SK-N-SH (cell line): ENCODE results near the gene ATP2B3. TPM values are rescaled to one million over a fixed set of nuclear protein-coding genes. Genes with fewer than 3 reads are reported as not detected.

ENCODE experiments used
- CTCF ChIA-PET: fragments of 300-600, 350-600 bp; formaldehyde crosslinking; extraction: SDS; loops from one replicate; lab custom pipeline; 2021; lab: Yijun Ruan, JAX
- POLR2A ChIA-PET: fragments of 350-600 bp; sonication (Branson Sonifier 250); formaldehyde crosslinking; extraction: SDS; loops from one replicate; lab custom pipeline; 2020; ENCODE audit warnings: antibody characterized with exemption, inconsistent platforms; lab: Yijun Ruan, JAX
- DNase-seq: peaks from one replicate; pipeline ENCODE4 v3.0.0; 2012
- H2AFZ ChIP-seq: fragments of 200-600 bp; sonication (generic); 2 replicates; pipeline ENCODE4 v1.8.1; 2016; ENCODE audit warnings: antibody characterized with exemption, mild to moderate bottlenecking, low read depth
- H3F3A ChIP-seq: fragments of 200-600 bp; sonication (generic); replicated peaks from 2 replicates; pipeline ENCODE3; 2016; ENCODE audit warnings: antibody characterized with exemption, mild to moderate bottlenecking; ENCODE audit not compliant: insufficient read depth
- H3K27ac ChIP-seq, 2 experiments: fragments of 200-500 bp in 1 of 2; fragments of 200-600 bp in 1 of 2; sonication (Bioruptor generic) in 1 of 2; sonication (generic), shearing (Covaris generic) in 1 of 2; 2 replicates each; pipeline versions ENCODE4 v1.5.1 to v1.6.1; 2014 to 2016; ENCODE audit warnings: low read depth in 2 of 2, inconsistent platforms in 1 of 2, low read length in 1 of 2, mild to moderate bottlenecking in 1 of 2, mixed read lengths in 1 of 2
- H3K27me3 ChIP-seq: fragments of 200-600 bp; sonication (generic), shearing (Covaris generic); 2 replicates; pipeline ENCODE4 v1.6.1; 2016; ENCODE audit warnings: mixed run types; ENCODE audit not compliant: insufficient read depth
- H3K36me3 ChIP-seq, 2 experiments: fragments of 200-500 bp in 1 of 2; fragments of 200-600 bp in 1 of 2; sonication (Bioruptor generic) in 1 of 2; sonication (generic) in 1 of 2; replicated peaks in 1 of 2; 2 replicates each; pipeline versions ENCODE3 to v1.5.1; 2014 to 2016; ENCODE audit warnings: low read length in 1 of 2, mild to moderate bottlenecking in 1 of 2; ENCODE audit not compliant: insufficient read depth in 2 of 2, control insufficient read depth in 1 of 2
- H3K4me1 ChIP-seq, 2 experiments: fragments of 200-500 bp in 1 of 2; fragments of 200-600 bp in 1 of 2; sonication (Bioruptor generic) in 1 of 2; sonication (generic), shearing (Covaris generic) in 1 of 2; 2 replicates each; pipeline versions ENCODE4 v1.5.1 to v1.6.1; 2014 to 2016; ENCODE audit warnings: low read depth in 1 of 2, low read length in 1 of 2, mixed run types in 1 of 2; ENCODE audit not compliant: insufficient read depth in 2 of 2, control insufficient read depth in 1 of 2
- H3K4me2 ChIP-seq: fragments of 200-600 bp; sonication (generic), shearing (Covaris generic); 2 replicates; pipeline ENCODE4 v1.6.1; 2017; ENCODE audit warnings: mixed run types
- H3K4me3 ChIP-seq, 2 experiments: fragments of 200-500 bp in 1 of 2; fragments of 200-600 bp in 1 of 2; sonication (Bioruptor generic) in 1 of 2; sonication (generic), shearing (Covaris generic) in 1 of 2; 2 replicates each; pipeline versions ENCODE4 v1.5.1 to v1.8.1; 2014 to 2016; ENCODE audit warnings: low read depth in 2 of 2, inconsistent platforms in 1 of 2, low read length in 1 of 2, mild to moderate bottlenecking in 1 of 2, mixed read lengths in 1 of 2, moderate library complexity in 1 of 2
- H3K79me2 ChIP-seq: fragments of 200-600 bp; sonication (generic); 2 replicates; pipeline ENCODE4 v1.8.1; 2017; ENCODE audit warnings: mild to moderate bottlenecking; ENCODE audit not compliant: insufficient read depth
- H3K9ac ChIP-seq: fragments of 200-600 bp; sonication (generic); 2 replicates; pipeline ENCODE4 v1.6.1; 2017; ENCODE audit warnings: mixed run types
- H3K9me2 ChIP-seq: fragments of 200-600 bp; sonication (generic); 2 replicates; pipeline ENCODE4 v1.6.1; 2017; ENCODE audit warnings: mixed run types
- H3K9me3 ChIP-seq: fragments of 200-600 bp; sonication (generic); 2 replicates; pipeline ENCODE4 v1.6.1; 2017; ENCODE audit warnings: mixed run types, mild to moderate bottlenecking, moderate library complexity
- H4K20me1 ChIP-seq: fragments of 200-600 bp; sonication (generic); 2 replicates; pipeline ENCODE4 v1.6.1; 2017; ENCODE audit warnings: mild to moderate bottlenecking, mixed run types; ENCODE audit not compliant: insufficient read depth
- CHD2 ChIP-seq: fragments of 150-350 bp; IDR thresholded peaks from 2 replicates; pipeline ENCODE4 v1.6.1; 2018; ENCODE audit warnings: low read length; ENCODE audit not compliant: partially characterized antibody
- ELF1 ChIP-seq: IDR thresholded peaks from 2 replicates; pipeline ENCODE4 v1.4.0; 2012
- EZH2phosphoT487 ChIP-seq: fragments of 200-600 bp; sonication (generic); IDR thresholded peaks from 2 replicates; pipeline ENCODE4 v1.6.1; 2017; ENCODE audit warnings: low read depth, mixed run types, mild to moderate bottlenecking, antibody characterized with exemption, moderate library complexity, borderline replicate concordance
- FOXM1 ChIP-seq: IDR thresholded peaks from 2 replicates; pipeline ENCODE4 v1.4.0; 2012; ENCODE audit warnings: low read depth, mild to moderate bottlenecking
- GABPA ChIP-seq: IDR thresholded peaks from 2 replicates; pipeline ENCODE4 v1.4.0; 2012; ENCODE audit warnings: low read depth, mild to moderate bottlenecking
- GATA2 ChIP-seq: sonication (generic); formaldehyde crosslinking; IDR thresholded peaks from 2 replicates; pipeline ENCODE4 v1.5.0; 2020; ENCODE audit warnings: mild to moderate bottlenecking, missing genetic modification reagents
- JUND ChIP-seq: IDR thresholded peaks from 2 replicates; pipeline ENCODE4 v1.4.0; 2012
- MEF2A ChIP-seq: IDR thresholded peaks from 2 replicates; pipeline ENCODE4 v1.4.0; 2012; ENCODE audit warnings: low read depth, borderline replicate concordance
- MXI1 ChIP-seq: IDR thresholded peaks from 2 replicates; pipeline ENCODE4 v1.6.1; 2012; ENCODE audit warnings: mild to moderate bottlenecking, low read depth, low read length, improper control_type of control experiment
- NFIC ChIP-seq: IDR thresholded peaks from 2 replicates; pipeline ENCODE4 v1.4.0; 2012; ENCODE audit warnings: borderline replicate concordance
- NRF1 ChIP-seq: IDR thresholded peaks from 2 replicates; pipeline ENCODE4 v1.6.1; 2012; ENCODE audit warnings: low read depth, mild to moderate bottlenecking, low read length
- PBX3 ChIP-seq: IDR thresholded peaks from 2 replicates; pipeline ENCODE4; 2012
- POLR2AphosphoS5 ChIP-seq: IDR thresholded peaks from 2 replicates; pipeline ENCODE4 v1.6.1; 2012; ENCODE audit warnings: low read depth, low read length
- RCOR1 ChIP-seq: fragments of 150-350 bp; IDR thresholded peaks from 2 replicates; pipeline ENCODE4 v1.6.1; 2017; ENCODE audit warnings: antibody characterized with exemption, low read length
- RFX5 ChIP-seq: IDR thresholded peaks from 2 replicates; pipeline ENCODE4 v1.6.1; 2012; ENCODE audit warnings: mild to moderate bottlenecking, improper control_type of control experiment, low read length
- SIN3A ChIP-seq: IDR thresholded peaks from 2 replicates; pipeline ENCODE4 v1.6.1; 2012; ENCODE audit warnings: low read depth, mild to moderate bottlenecking, low read length, moderate library complexity, borderline replicate concordance
- TAF1 ChIP-seq: IDR thresholded peaks from 2 replicates; pipeline ENCODE4 v1.6.1; 2012; ENCODE audit warnings: low read depth, mild to moderate bottlenecking, low read length, moderate library complexity, borderline replicate concordance
- TCF12 ChIP-seq: IDR thresholded peaks from 2 replicates; pipeline ENCODE4 v1.4.0; 2012
- TEAD4 ChIP-seq: IDR thresholded peaks from 2 replicates; pipeline ENCODE4 v1.4.0; 2012; ENCODE audit warnings: mild to moderate bottlenecking, borderline replicate concordance; ENCODE audit not compliant: insufficient read depth
- USF2 ChIP-seq: fragments of 150-350 bp; IDR thresholded peaks from 2 replicates; pipeline ENCODE4 v1.6.1; 2017; ENCODE audit warnings: antibody characterized with exemption, low read length, low read depth, borderline replicate concordance
- YY1 ChIP-seq: IDR thresholded peaks from 2 replicates; pipeline ENCODE4 v1.4.0; 2012; ENCODE audit warnings: low read depth, mild to moderate bottlenecking
- WGBS: methylation state at CpG from one replicate; pipeline ENCODE4 v1.1.6; 2017; ENCODE audit warnings: low lambda C conversion rate; 5-methylcytosine and 5-hydroxymethylcytosine counted together
- polyA plus RNA-seq, 3 experiments: library from polyadenylated mRNA; depleted of rRNA; stranded (reverse); fragments of >200 nt; gene quantifications; 2 replicates each; pipeline ENCODE4 v1.2.3, GENCODE V29; 2012
- TF ChIP-seq, protein P1 (sequence below): fragments of 200-600 bp; sonication (generic); IDR thresholded peaks from 2 replicates; pipeline ENCODE4 v1.6.1; 2017; ENCODE audit warnings: antibody characterized with exemption, mild to moderate bottlenecking, moderate library complexity
- TF ChIP-seq, protein P2 (sequence below): IDR thresholded peaks from 2 replicates; pipeline ENCODE4 v1.4.0; 2012; ENCODE audit warnings: low read depth

ATP2B3 gene
- polyA plus RNA-seq, 1 of the 3 experiments (the other 2 are of a cell fraction) = 0.16 TPM

DNA sequence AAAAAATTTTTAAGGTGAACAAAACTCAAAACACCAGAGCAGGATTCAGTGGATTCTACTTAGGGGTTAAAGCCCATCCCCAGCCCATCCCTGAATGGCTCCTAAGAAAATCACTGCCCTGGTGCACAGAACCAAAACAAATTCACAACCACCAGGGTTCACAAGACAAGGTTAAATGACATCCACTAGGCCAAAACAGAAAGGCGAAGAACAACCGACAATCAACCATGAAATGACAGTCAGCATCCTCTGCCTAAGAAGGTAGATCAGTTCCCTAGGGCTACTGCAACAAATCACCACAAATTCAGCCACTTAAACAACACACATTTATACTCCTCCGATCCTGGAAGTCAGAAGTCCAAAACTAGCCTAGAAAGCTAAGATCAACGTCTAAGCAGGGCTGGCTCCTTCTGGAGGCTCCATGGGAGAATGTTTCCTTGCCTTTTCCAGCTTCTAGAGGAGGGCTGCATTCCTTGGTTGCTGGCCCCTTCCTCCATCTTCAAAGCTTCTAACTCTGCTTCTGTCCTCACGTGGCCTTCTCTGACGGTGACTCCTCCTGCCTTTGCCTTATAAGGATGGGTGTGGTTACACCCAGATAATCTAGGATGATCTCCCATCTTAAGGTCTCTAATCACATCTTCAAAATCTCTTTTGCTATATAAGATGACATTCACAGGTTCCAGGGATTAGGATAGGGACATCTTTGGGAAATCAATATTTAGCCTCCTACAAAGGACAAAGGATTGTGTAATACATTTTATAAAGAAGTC, 79.7 kb downstream of the ATP2B3 start:
- no peaks in the 10 kb centered on the region for H3K9me2 ChIP-seq
- H3K9me3 ChIP-seq = no peaks in the 10 kb centered on the region
- H4K20me1 ChIP-seq = peaks cover 22% of the 10 kb centered on the region; the same call in 1 of the 2 replicates
- no peak for DNase-seq
- H2AFZ ChIP-seq = no peak overlapping the region
- POLR2A ChIA-PET = no interaction called here
- 60% methylated on average over 6 of the region's 6 CpGs for WGBS
- H3K36me3 ChIP-seq = peaks cover 0 to 3% of the 10 kb centered on the region in 2 experiments
- H3K27me3 ChIP-seq = peaks cover 27% of the 10 kb centered on the region
- H3K79me2 ChIP-seq = peaks cover 29% of the 10 kb centered on the region; the same call in 1 of the 2 replicates
- H3K4me3 ChIP-seq = no peak overlapping the region
- H3F3A ChIP-seq = no peaks in the 10 kb centered on the region
- peaks cover 0 to 31% of the 10 kb centered on the region in 2 experiments; a peak in 1 of 4 replicates for H3K4me1 ChIP-seq
- H3K27ac ChIP-seq = no peak overlapping the region
- H3K4me2 ChIP-seq = 0 out of 2 replicates have a peak overlapping the region, but pooled peaks have one; percentile 79
- CTCF ChIA-PET = interaction anchor here (0.7 to 4.6 kb wide), 3 partner anchors 13 to 57 kb away, joined by 3 to 35 read pairs (median 3); no protein-coding TSS in a partner anchor
- no peak overlapping the region for H3K9ac ChIP-seq
- TF ChIP-seq NFIC (no peak), MEF2A (no peak), GATA2 (no peak), EZH2phosphoT487 (no peak), RCOR1 (no peak), GABPA (no peak)

- peak within 1 kb of the TSS; percentile 16 to 24; a peak in 1 of 4 replicates for H3K27ac ChIP-seq
- peaks cover 29% of the 10 kb centered on the region; the same call in 1 of the 2 replicates for H3K79me2 ChIP-seq
- peaks cover 26% of the 10 kb centered on the region for H3K27me3 ChIP-seq
- no peaks in the 10 kb centered on the region for H3K36me3 ChIP-seq
- H4K20me1 ChIP-seq = peaks cover 22% of the 10 kb centered on the region; the same call in 1 of the 2 replicates
- peaks cover 0 to 16% of the 10 kb centered on the region in 2 experiments; a peak in 1 of 4 replicates for H3K4me1 ChIP-seq
- ChIA-PET POLR2A (interaction anchor here (0.7 to 1.2 kb wide), 2 partner anchors 12 to 31 kb away, joined by 3 read pairs; no protein-coding TSS in a partner anchor), CTCF (interaction anchor here (0.6 to 4.6 kb wide), 4 partner anchors 12 to 110 kb away, joined by 3 to 35 read pairs (median 6); no protein-coding TSS in a partner anchor)
- no peaks in the 10 kb centered on the region for H3F3A ChIP-seq
- peak within 1 kb of the TSS; percentile 68 to 69 for H3K4me3 ChIP-seq
- peak within 1 kb of the TSS; percentile 74; the same call in 1 of the 2 replicates for H2AFZ ChIP-seq
- H3K4me2 ChIP-seq = peak within 1 kb of the TSS; percentile 79
- H3K9me3 ChIP-seq = no peaks in the 10 kb centered on the region
- H3K9ac ChIP-seq = peak within 1 kb of the TSS; percentile 68
- no peaks in the 10 kb centered on the region for H3K9me2 ChIP-seq
- peak; percentile 57 for DNase-seq
- WGBS = 0% methylated on average over 2 of the region's 79 CpGs
- TF ChIP-seq CHD2 = no peak
- TF ChIP-seq PBX3 = no peak
- peak; percentile 41; the same call in 1 of the 2 replicates for TF ChIP-seq MXI1
- peak; percentile 11; the same call in 1 of the 2 replicates for TF ChIP-seq SIN3A
- TF ChIP-seq TAF1 = no peak
- 0 out of 2 replicates have a peak, but pooled peaks have one; percentile 17 for TF ChIP-seq YY1
- TF ChIP-seq NFIC = no peak
- TF ChIP-seq POLR2AphosphoS5 = no peak
- no peak for TF ChIP-seq USF2
- TF ChIP-seq, protein P1, sequence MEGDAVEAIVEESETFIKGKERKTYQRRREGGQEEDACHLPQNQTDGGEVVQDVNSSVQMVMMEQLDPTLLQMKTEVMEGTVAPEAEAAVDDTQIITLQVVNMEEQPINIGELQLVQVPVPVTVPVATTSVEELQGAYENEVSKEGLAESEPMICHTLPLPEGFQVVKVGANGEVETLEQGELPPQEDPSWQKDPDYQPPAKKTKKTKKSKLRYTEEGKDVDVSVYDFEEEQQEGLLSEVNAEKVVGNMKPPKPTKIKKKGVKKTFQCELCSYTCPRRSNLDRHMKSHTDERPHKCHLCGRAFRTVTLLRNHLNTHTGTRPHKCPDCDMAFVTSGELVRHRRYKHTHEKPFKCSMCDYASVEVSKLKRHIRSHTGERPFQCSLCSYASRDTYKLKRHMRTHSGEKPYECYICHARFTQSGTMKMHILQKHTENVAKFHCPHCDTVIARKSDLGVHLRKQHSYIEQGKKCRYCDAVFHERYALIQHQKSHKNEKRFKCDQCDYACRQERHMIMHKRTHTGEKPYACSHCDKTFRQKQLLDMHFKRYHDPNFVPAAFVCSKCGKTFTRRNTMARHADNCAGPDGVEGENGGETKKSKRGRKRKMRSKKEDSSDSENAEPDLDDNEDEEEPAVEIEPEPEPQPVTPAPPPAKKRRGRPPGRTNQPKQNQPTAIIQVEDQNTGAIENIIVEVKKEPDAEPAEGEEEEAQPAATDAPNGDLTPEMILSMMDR = no peak
- TF ChIP-seq RFX5 = no peak
- no peak for TF ChIP-seq TEAD4
- TF ChIP-seq, protein P2, sequence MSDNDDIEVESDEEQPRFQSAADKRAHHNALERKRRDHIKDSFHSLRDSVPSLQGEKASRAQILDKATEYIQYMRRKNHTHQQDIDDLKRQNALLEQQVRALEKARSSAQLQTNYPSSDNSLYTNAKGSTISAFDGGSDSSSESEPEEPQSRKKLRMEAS = 0 out of 2 replicates have a peak, but pooled peaks have one; percentile 16
- TF ChIP-seq RCOR1 = no peak
- no peak for TF ChIP-seq ELF1
- no peak for TF ChIP-seq FOXM1
- no peak for TF ChIP-seq TCF12
- no peak for TF ChIP-seq JUND
- TF ChIP-seq NRF1 = no peak
Measured at GRCh38 chrX:153598541-153599191, 81.2 kb downstream of the ATP2B3 start, which contains the start of gene CCNQ. CCNQ (minus strand) TSS chrX:153599139; CDS start chrX:153599073, 66 bp downstream.
